ENCODE measurements around the gene UBALD2. TPM values are rescaled to one million over a fixed set of nuclear protein-coding genes. Genes with fewer than 3 reads are reported as not detected.

Gene UBALD2
- total and polyA plus RNA-seq, 2 of the 8 experiments (the other 6 are each of a cell fraction or from before 2014, with no cell fraction given), result 17.8 to 22.6 TPM

DNA sequence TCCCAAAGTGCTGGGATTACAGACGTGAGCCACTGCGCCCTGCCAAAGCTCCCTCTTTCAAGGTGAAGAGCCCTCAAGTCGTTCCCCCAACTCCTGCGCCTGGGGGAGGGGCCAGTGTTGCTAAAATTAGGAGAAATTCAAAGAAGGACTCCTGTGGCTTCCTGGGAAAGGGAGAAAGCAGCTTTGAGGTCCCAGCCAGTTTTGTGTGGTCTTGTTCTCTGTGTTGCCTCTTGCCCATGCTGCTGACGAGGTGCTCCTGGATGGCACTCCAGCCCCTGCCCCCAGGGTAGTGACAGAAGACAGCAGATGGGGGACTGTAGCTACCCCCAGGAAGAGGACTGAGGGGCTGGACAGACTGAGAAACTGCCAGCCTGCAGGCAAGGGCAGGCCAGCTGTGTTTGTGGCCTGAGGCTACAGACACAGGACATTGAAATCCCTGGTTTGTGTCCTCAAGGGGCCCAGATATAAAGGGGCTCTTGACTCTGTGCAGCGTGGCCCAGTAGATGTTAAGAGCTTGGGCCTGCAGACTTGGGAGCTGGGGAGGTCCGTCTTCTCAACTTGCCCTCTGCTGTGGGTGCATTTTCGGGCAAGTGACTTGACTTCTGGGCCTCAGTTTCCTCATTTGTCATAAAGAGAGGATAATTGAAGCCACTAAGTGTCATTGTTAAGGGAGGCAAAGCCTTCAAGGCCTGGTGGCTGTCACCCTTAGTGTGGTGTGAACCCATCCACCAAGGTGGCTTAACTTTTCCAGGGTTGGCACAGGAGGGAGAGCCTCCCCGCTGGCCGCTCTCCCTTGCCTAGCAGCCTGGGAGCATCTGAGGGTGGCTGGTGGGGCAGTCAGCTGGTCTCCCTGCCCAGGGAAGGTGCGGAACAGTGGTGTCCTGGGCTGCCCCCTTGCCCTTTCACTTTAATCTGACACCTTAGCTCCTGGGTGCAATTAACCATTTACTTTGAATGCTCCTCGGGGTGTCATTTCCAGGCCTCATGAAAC lies 4.1 kb downstream of the UBALD2 start:
- POLR2A ChIA-PET (ENCODE audit: partially characterized antibody), result interaction anchor here (0.6 to 2.3 kb wide), 15 partner anchors 9 to 163 kb away, joined by 3 to 10 read pairs (median 4); partner anchors contain the start of gene RNF157
- WGBS, 2 experiments (ENCODE audit: extremely low coverage in 1 of 2, insufficient coverage in 1 of 2, insufficient read length in 1 of 2, insufficient replicate concordance in 2 of 2, low coverage in 1 of 2, low lambda C conversion rate in 2 of 2, missing lambda C conversion rate in 1 of 2), result 85% methylated on average over 12 of the region's 12 CpGs; no CpG with 5 or more reads in 1 of the 2 experiments

More for the DNA sequence above, 4.1 kb downstream of the UBALD2 start:
- no peak overlapping the region; the same call in 1 of the 2 replicates for H3K18ac ChIP-seq (ENCODE audit: extremely low read depth, low read length)
- H4K8ac ChIP-seq (ENCODE audit: extremely low read depth, insufficient read depth, low read length), result no peak overlapping the region
- H2BK12ac ChIP-seq (ENCODE audit: low read depth, low read length), result 0 out of 2 replicates have a peak overlapping the region, but pooled peaks have one; percentile 68
- H3K23me2 ChIP-seq (ENCODE audit: low read depth, low read length), result no peaks in the 10 kb centered on the region
- no peak overlapping the region for H3K14ac ChIP-seq (ENCODE audit: insufficient read length)
- H3K79me1 ChIP-seq (ENCODE audit: low read depth, low read length), result peaks cover 2% of the 10 kb centered on the region; the same call in 1 of the 2 replicates
- no peak overlapping the region for H4K91ac ChIP-seq (replicated peaks; ENCODE audit: insufficient read length, low read length)
- H3K56ac ChIP-seq (replicated peaks; ENCODE audit: insufficient read length, low read depth, low read length), result no peak overlapping the region
- H2BK15ac ChIP-seq (ENCODE audit: low read length), result 0 out of 2 replicates have a peak overlapping the region, but pooled peaks have one; percentile 61
- DNase-seq (ENCODE audit: low read depth in 1 of 2, low spot score in 2 of 2) (no peak), FAIRE-seq (no peak)
- no peak overlapping the region for H2AFZ ChIP-seq (ENCODE audit: low read length)
- peaks cover 3 to 24% of the 10 kb centered on the region in 2 experiments; a peak in 3 of 4 replicates for H3K79me2 ChIP-seq (ENCODE audit: control insufficient read depth in 1 of 2, insufficient read depth in 2 of 2, low read length in 2 of 2)
- no peak overlapping the region; the same call in 1 of the 2 replicates for H3K27ac ChIP-seq (ENCODE audit: low read depth, low read length)
- no peak overlapping the region for H2BK20ac ChIP-seq (ENCODE audit: low read length)
- H3K4me3 ChIP-seq (ENCODE audit: extremely low read depth in 1 of 4, insufficient read depth in 2 of 4, low read depth in 3 of 4, low read length in 4 of 4), result no peak overlapping the region
- no peak overlapping the region for H3K9ac ChIP-seq (replicated peaks in 1 of 4; ENCODE audit: extremely low read depth in 1 of 4, low read depth in 3 of 4, low read length in 3 of 4)
- H3K9me3 ChIP-seq (ENCODE audit: insufficient read depth in 2 of 2, low read depth in 1 of 2, low read length in 1 of 2), result no peaks in the 10 kb centered on the region
- 0 out of 2 replicates have a peak, but pooled peaks have one; percentile 20 for TF ChIP-seq POLR2AphosphoS5 (IDR thresholded peaks at IDR 0.05; ENCODE audit: low read depth, low read length)
- TF ChIP-seq EZH2 (IDR thresholded peaks at IDR 0.05; ENCODE audit: low read depth, low read length, severe bottlenecking), result no peak
- H4K5ac ChIP-seq (ENCODE audit: insufficient read length, low read depth, low read length), result peak overlapping the region; percentile 34
- no peaks in the 10 kb centered on the region for H3K36me3 ChIP-seq (ENCODE audit: control insufficient read depth in 2 of 4, insufficient read depth in 4 of 4, low read length in 3 of 4)
- H2BK5ac ChIP-seq (ENCODE audit: low read depth, low read length), result peak overlapping the region; percentile 56; the same call in 1 of the 2 replicates
- H4K20me1 ChIP-seq (replicated peaks in 1 of 2; ENCODE audit: control insufficient read depth in 1 of 2, insufficient read depth in 2 of 2, low read length in 2 of 2), result no peaks in the 10 kb centered on the region
- H3K4me1 ChIP-seq (replicated peaks in 1 of 4; ENCODE audit: control insufficient read depth in 3 of 4, insufficient read depth in 4 of 4, low read length in 3 of 4), result peaks cover 5 to 27% (median 19%) of the 10 kb centered on the region in 4 experiments
- no peak overlapping the region for H2BK120ac ChIP-seq (replicated peaks; ENCODE audit: low read depth, low read length)
- no peak overlapping the region for H3K23ac ChIP-seq (ENCODE audit: insufficient read length)
- no peak overlapping the region for H2AK5ac ChIP-seq (ENCODE audit: low read depth, low read length)
- no peaks in the 10 kb centered on the region for H3K27me3 ChIP-seq (replicated peaks in 1 of 4; ENCODE audit: control insufficient read depth in 3 of 4, extremely low read depth in 1 of 4, insufficient read depth in 3 of 4, low read length in 3 of 4)
- peak overlapping the region; percentile 48 for H3K4ac ChIP-seq (replicated peaks; ENCODE audit: insufficient read length, low read depth, low read length)
- peak overlapping the region; percentile 4 to 25; a peak in 2 of 4 replicates for H3K4me2 ChIP-seq (ENCODE audit: insufficient read depth in 1 of 2, low read depth in 2 of 2, low read length in 2 of 2)
- CTCF ChIA-PET (ENCODE audit: partially characterized antibody), result interaction anchor here (0.6 to 6.2 kb wide), 10 partner anchors 11 to 232 kb away, joined by 3 to 63 read pairs (median 3); no protein-coding TSS in a partner anchor

All from H1 (cell line).